Spleen (tissue), 11 donors: Measurements from ENCODE around the gene PDE4D. TPM values are rescaled to one million over a fixed set of nuclear protein-coding genes. Genes with fewer than 3 reads are reported as not detected.

Experiments
- DNase-seq: peaks from one replicate; pipeline ENCODE4 v3.0.0-alpha.2; 2020
- H3K27ac ChIP-seq, 8 donors: fragments of 200-600 bp; sonication (generic) in 7 of 8; 1 replicate in 4 of 8; 2 replicates in 4 of 8; pipeline versions ENCODE4 v1.5.0 to v1.8.0; 2016 to 2021; ENCODE audit warnings: inconsistent platforms in 4 of 8, mild to moderate bottlenecking in 4 of 8, moderate library complexity in 1 of 8
- H3K27me3 ChIP-seq, 7 donors: fragments of 200-600 bp; sonication (generic) in 6 of 7; replicated peaks in 1 of 7; 1 replicate in 4 of 7; 2 replicates in 3 of 7; pipeline versions ENCODE4 v1.5.0 to v1.8.0; 2016 to 2021; ENCODE audit warnings: inconsistent platforms in 3 of 7, mild to moderate bottlenecking in 1 of 7
- H3K36me3 ChIP-seq, 6 donors: fragments of 200-600 bp; sonication (generic) in 5 of 6; 1 replicate in 4 of 6; 2 replicates in 2 of 6; pipeline versions ENCODE4 v1.5.0 to v1.8.0; 2016 to 2021; ENCODE audit warnings: inconsistent platforms in 2 of 6
- H3K4me1 ChIP-seq, 6 donors: fragments of 200-600 bp; sonication (generic) in 5 of 6; 1 replicate in 3 of 6; 2 replicates in 3 of 6; pipeline versions ENCODE4 v1.5.0 to v1.8.0; 2016 to 2021; ENCODE audit warnings: inconsistent platforms in 3 of 6
- H3K4me3 ChIP-seq, 8 donors: fragments of 200-600 bp; sonication (generic) in 7 of 8; 1 replicate in 4 of 8; 2 replicates in 4 of 8; pipeline versions ENCODE4 v1.5.0 to v1.8.0; 2016 to 2021; ENCODE audit warnings: inconsistent platforms in 4 of 8, mild to moderate bottlenecking in 4 of 8, moderate library complexity in 2 of 8
- H3K9me3 ChIP-seq, 8 donors: fragments of 200-600 bp; sonication (generic) in 7 of 8; 1 replicate in 4 of 8; 2 replicates in 4 of 8; pipeline versions ENCODE4 v1.5.0 to v1.8.0; 2016 to 2021; ENCODE audit warnings: inconsistent platforms in 4 of 8
- POLR2A ChIP-seq, 3 donors: fragments of 450-650 bp; IDR thresholded peaks; one replicate each; pipeline ENCODE4 v1.5.1; 2017; ENCODE audit warnings: antibody characterized with exemption in 3 of 3, mild to moderate bottlenecking in 1 of 3
- POLR2AphosphoS5 ChIP-seq, 3 donors: sonication (generic); formaldehyde crosslinking; IDR thresholded peaks; one replicate each; pipeline ENCODE4 v1.5.1; 2017; ENCODE audit warnings: antibody characterized with exemption in 3 of 3
- WGBS, 5 donors: extraction: QIAGEN DNeasy Blood & Tissue Kit in 3 of 5; methylation state at CpG; one replicate each; pipeline versions ENCODE4 v1.1.5 to v1.1.7; 2013 to 2018; 5-methylcytosine and 5-hydroxymethylcytosine counted together
- intact Hi-C: fragments of 100-400 bp; cut with DNase I; formaldehyde crosslinking; loops from one replicate; pipeline ENCODE4 v1.15.0; 2023; ENCODE audit warnings: low total_unique reads
- polyA plus RNA-seq, 3 donors: library from polyadenylated mRNA; stranded (reverse); fragments of 200-250 nt; gene quantifications; one replicate each; pipeline ENCODE4 v1.2.1, GENCODE V29; 2013
- total RNA-seq, 7 donors: library from RNA; depleted of rRNA in 3 of 7; stranded (reverse); fragments of >200 nt in 3 of 7; fragmentation: NEBNext Ultra II Directional in 4 of 7; extraction: Animal tissue kit (Norgen Biotek cat#: 25700) in 4 of 7; gene quantifications; one replicate each; pipeline versions ENCODE4 v1.1.0 to v1.2.1, GENCODE V29; 2016 to 2021
- TF ChIP-seq, protein P1 (sequence below), 11 experiments: fragments of 200-600 bp in 7 of 11; fragments of 450-650 bp in 4 of 11; sonication (generic) in 4 of 11; IDR thresholded peaks in 8 of 11; conservative IDR thresholded peaks in 3 of 11; 1 replicate in 7 of 11; 2 replicates in 4 of 11; pipeline versions ENCODE4 v1.4.0 to v1.8.0; 2016 to 2021; ENCODE audit warnings: antibody characterized with exemption in 11 of 11, inconsistent platforms in 4 of 11, mild to moderate bottlenecking in 1 of 11
- donor health status: healthy with polysubstance abuse.
- donor health status: DM: no; HTN: no; CAD: no; lungs with moderate emphysema.
- donor health status: DM: no; HTN: no; CAD: no.
- donor health status: Bipolar disorder and iron deficiency.
- donor health status: healthy.
- donor health status: DM: no; HTN: no; CAD: no.
- donor health status: DM: yes; HTN: yes; CAD: no.

PDE4D gene
- total and polyA plus RNA-seq, 10 donors = 0.88 to 51.8 (median 18.2) TPM

DNA sequence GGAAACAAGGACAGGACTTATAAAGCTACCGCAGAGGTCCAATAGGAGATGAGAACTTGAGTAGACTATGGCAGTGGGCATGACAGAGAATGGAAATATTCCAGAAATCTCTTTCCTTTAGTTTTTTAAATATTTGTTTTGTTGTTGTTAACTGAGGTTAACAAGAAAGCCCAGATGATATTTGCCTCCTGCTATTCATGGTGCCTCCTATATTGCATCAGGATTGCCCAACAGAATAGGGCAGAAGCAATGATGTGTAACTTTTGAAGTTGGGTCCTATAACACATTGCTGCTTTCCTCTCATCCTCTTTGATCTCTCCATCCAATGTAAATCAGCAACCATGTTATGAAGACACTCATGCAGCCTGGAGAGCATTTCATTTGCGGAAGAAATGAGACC is 42.8 kb downstream of the PDE4D start:
- Histone ChIP-seq H3K27me3 (no peaks in the 10 kb centered on the region), H3K36me3 (no peaks in the 10 kb centered on the region), H3K4me3 (no peak overlapping the region), H3K27ac (no peak overlapping the region), H3K4me1 (no peaks in the 10 kb centered on the region), H3K9me3 (no peaks in the 10 kb centered on the region)
- intact Hi-C loops = no loop called here
- TF ChIP-seq POLR2AphosphoS5 (IDR thresholded peaks at IDR 0.05) (no peak), POLR2A (IDR thresholded peaks at IDR 0.05) (no peak)
- TF ChIP-seq, protein P1, sequence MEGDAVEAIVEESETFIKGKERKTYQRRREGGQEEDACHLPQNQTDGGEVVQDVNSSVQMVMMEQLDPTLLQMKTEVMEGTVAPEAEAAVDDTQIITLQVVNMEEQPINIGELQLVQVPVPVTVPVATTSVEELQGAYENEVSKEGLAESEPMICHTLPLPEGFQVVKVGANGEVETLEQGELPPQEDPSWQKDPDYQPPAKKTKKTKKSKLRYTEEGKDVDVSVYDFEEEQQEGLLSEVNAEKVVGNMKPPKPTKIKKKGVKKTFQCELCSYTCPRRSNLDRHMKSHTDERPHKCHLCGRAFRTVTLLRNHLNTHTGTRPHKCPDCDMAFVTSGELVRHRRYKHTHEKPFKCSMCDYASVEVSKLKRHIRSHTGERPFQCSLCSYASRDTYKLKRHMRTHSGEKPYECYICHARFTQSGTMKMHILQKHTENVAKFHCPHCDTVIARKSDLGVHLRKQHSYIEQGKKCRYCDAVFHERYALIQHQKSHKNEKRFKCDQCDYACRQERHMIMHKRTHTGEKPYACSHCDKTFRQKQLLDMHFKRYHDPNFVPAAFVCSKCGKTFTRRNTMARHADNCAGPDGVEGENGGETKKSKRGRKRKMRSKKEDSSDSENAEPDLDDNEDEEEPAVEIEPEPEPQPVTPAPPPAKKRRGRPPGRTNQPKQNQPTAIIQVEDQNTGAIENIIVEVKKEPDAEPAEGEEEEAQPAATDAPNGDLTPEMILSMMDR (IDR thresholded peaks at IDR 0.05 in 8 of 11, conservative IDR thresholded peaks at IDR 0.05 in 3 of 11) = no peak
- WGBS, 5 donors = 71 to 97% (median 96%) methylated on average over 2 of the region's 2 CpGs
- DNase-seq = no peak

DNA sequence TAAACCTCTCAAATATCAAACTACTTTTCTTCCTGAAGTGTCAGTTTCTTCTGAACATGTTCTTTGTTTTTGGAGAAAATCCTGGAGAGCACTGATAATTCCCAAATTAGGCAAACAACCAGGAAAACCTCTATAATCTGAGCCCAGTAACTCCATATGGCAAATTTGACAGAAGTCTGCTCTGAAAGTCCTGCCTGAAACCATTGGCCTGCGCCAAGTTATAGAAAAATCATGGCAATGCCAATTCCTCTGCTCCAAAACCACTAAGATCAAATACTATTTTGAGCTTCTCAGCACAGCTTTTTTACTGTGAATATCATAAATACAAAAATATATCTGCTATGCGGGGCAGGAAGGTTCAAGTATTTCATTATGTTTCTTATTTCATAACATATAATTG is 45.9 kb downstream of the PDE4D start:
- H3K27ac ChIP-seq = no peak overlapping the region
- no peak for DNase-seq
- intact Hi-C loops = no loop called here
- 89 to 92% (median 91%) methylated on average over 2 of the region's 2 CpGs for WGBS, 5 donors
- no peaks in the 10 kb centered on the region for H3K36me3 ChIP-seq
- no peaks in the 10 kb centered on the region for H3K9me3 ChIP-seq
- no peak overlapping the region for H3K4me3 ChIP-seq
- no peaks in the 10 kb centered on the region for H3K27me3 ChIP-seq
- H3K4me1 ChIP-seq = no peaks in the 10 kb centered on the region
- TF ChIP-seq, protein P1 (IDR thresholded peaks at IDR 0.05 in 8 of 11, conservative IDR thresholded peaks at IDR 0.05 in 3 of 11) = no peak
- TF ChIP-seq POLR2A (IDR thresholded peaks at IDR 0.05) (no peak), POLR2AphosphoS5 (IDR thresholded peaks at IDR 0.05) (no peak)

DNA sequence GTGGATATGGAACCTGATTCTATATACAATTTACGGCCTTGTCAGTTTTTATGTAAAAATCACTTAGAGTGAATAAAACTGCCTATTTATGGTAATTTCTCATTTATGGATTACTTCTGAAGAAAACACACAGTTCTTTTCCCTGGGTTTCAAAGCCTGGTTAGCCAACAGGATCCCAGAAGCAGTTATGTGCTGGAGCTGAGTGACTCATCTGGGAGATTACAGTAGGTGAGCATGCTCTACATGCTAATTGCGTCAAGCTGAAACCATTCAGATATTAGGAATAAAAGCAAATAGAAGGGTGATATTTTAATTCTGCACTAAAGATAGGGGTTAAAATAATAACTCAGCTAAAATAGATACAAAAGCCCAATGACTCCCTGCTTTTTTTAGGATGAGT is 47.8 kb downstream of the PDE4D start:
- Histone ChIP-seq H3K9me3 (no peaks in the 10 kb centered on the region), H3K4me3 (no peak overlapping the region), H3K27ac (no peak overlapping the region), H3K4me1 (no peaks in the 10 kb centered on the region), H3K27me3 (no peaks in the 10 kb centered on the region), H3K36me3 (no peaks in the 10 kb centered on the region)
- no peak for DNase-seq
- intact Hi-C loops = no loop called here
- WGBS, 5 donors = 94 to 99% (median 98%) methylated on average over 2 of the region's 2 CpGs
- TF ChIP-seq POLR2A (IDR thresholded peaks at IDR 0.05) (no peak), POLR2AphosphoS5 (IDR thresholded peaks at IDR 0.05) (no peak)
- TF ChIP-seq, protein P1 (IDR thresholded peaks at IDR 0.05 in 8 of 11, conservative IDR thresholded peaks at IDR 0.05 in 3 of 11) = no peak

DNA sequence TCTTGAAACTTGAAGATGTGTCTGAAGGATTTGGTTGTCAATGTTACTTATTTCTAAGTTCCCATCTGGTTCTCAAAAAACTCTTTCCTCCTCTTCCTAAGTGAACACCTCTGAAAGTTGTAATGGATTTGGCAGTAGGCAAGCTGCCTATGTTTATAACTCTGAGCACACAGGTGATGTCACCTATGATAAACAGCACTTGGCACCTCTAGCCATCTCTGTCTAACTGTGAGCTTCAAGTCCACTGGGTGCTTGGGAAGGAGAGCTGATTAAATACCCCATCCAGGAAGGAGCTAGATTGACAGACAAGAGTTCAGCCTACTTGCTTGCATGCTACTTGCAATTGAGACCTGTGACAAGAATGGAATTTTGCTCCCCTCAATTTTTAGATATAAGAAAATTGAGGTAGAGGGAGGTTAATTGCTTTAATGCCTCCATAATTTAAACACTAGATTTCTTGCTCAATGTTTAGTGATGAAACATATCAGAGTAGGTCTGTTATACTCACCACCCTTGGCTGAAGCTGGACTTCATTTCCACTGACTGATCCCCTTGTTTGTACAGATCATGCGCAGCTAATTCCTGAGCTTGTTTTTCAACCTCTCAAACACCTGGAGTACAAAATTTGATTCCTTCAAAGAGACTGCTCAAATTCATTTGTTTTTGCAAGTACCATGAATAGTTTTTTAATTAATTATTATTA is 49.9 kb downstream of the PDE4D start:
- intact Hi-C loops = no loop called here
- Histone ChIP-seq H3K36me3 (no peaks in the 10 kb centered on the region), H3K9me3 (no peaks in the 10 kb centered on the region), H3K27ac (no peak overlapping the region), H3K27me3 (no peaks in the 10 kb centered on the region), H3K4me1 (no peaks in the 10 kb centered on the region), H3K4me3 (no peak overlapping the region)
- DNase-seq = no peak
- 84 to 100% (median 96%) methylated on average over 1 of the region's 1 CpG for WGBS, 5 donors
- no peak for TF ChIP-seq POLR2AphosphoS5 (IDR thresholded peaks at IDR 0.05)
- TF ChIP-seq, protein P1 (IDR thresholded peaks at IDR 0.05 in 8 of 11, conservative IDR thresholded peaks at IDR 0.05 in 3 of 11) = no peak
- TF ChIP-seq POLR2A (IDR thresholded peaks at IDR 0.05) = no peak
